A673 (cell line): Measurements from ENCODE around the gene GALNT18.

ENCODE experiments used
- EZH2 ChIP-seq: fragments of 200-600 bp; sonication (generic); IDR thresholded peaks from 2 replicates; pipeline ENCODE4 v1.6.1; 2017; ENCODE audit warnings: borderline replicate concordance, low read depth, mild to moderate bottlenecking, mixed read lengths, antibody characterized with exemption, low read length; ENCODE audit not compliant: poor library complexity, severe bottlenecking
- TF ChIP-seq, protein P1 (sequence below): fragments of 300-800, 200-600 bp; sonication (generic); conservative IDR thresholded peaks from 2 replicates; pipeline ENCODE4 v1.5.1; 2017; ENCODE audit warnings: low read depth, mild to moderate bottlenecking, antibody characterized with exemption, low read length, moderate library complexity, mixed read lengths

DNA sequence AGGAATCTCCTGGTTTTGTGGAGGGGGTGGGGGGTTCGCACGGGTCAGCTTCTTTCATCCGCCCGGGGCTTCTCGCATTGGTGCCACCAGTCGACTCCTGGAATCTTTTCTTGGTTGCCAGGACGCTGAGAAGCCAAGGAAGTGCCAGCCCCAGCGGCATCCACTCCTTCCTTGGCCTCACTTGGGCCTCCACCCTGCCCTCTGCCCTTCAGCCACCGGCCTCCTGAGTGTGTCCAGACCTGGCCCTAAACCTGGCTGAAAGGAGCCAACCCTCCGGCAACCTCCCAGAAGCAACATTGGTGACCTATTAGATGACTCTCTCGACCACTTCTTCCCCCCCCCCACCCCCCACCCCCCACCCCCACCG lies 518 bp upstream of the GALNT18 start:
- TF ChIP-seq, protein P1, sequence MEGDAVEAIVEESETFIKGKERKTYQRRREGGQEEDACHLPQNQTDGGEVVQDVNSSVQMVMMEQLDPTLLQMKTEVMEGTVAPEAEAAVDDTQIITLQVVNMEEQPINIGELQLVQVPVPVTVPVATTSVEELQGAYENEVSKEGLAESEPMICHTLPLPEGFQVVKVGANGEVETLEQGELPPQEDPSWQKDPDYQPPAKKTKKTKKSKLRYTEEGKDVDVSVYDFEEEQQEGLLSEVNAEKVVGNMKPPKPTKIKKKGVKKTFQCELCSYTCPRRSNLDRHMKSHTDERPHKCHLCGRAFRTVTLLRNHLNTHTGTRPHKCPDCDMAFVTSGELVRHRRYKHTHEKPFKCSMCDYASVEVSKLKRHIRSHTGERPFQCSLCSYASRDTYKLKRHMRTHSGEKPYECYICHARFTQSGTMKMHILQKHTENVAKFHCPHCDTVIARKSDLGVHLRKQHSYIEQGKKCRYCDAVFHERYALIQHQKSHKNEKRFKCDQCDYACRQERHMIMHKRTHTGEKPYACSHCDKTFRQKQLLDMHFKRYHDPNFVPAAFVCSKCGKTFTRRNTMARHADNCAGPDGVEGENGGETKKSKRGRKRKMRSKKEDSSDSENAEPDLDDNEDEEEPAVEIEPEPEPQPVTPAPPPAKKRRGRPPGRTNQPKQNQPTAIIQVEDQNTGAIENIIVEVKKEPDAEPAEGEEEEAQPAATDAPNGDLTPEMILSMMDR, result no peak
- no peak for TF ChIP-seq EZH2
